ENCODE data around the gene SWT1.
A peak's percentile ranks its signal among the peaks of the same experiment; 100 is the strongest.

SWT1 gene

GRCh38 chr1:185284533-185285276 is 127.7 kb downstream of the SWT1 start:
- DNase-seq (ENCODE audit: low read depth in 2 of 3, low spot score in 2 of 3), result no peak

GRCh38 chr1:185287451-185287850 is 130.5 kb downstream of the SWT1 start:
- DNase-seq (ENCODE audit: low read depth in 2 of 3, low spot score in 2 of 3), result no peak

GRCh38 chr1:185288435-185288834 is 131.5 kb downstream of the SWT1 start:
- no peak for DNase-seq (ENCODE audit: low read depth in 2 of 3, low spot score in 2 of 3)

- no peak for DNase-seq (ENCODE audit: low read depth in 2 of 3, low spot score in 2 of 3)
Observed at GRCh38 chr1:185289880-185290279, 132.9 kb downstream of the SWT1 start.

GRCh38 chr1:185291159-185291558 is 134.2 kb downstream of the SWT1 start:
- DNase-seq (ENCODE audit: low read depth in 2 of 3, low spot score in 2 of 3), result no peak

GRCh38 chr1:185291652-185292051 is 134.7 kb downstream of the SWT1 start:
- DNase-seq (ENCODE audit: low read depth in 2 of 3, low spot score in 2 of 3), result no peak

GRCh38 chr1:185292237-185292636 is 135.3 kb downstream of the SWT1 start:
- DNase-seq (ENCODE audit: low read depth in 2 of 3, low spot score in 2 of 3), result no peak

GRCh38 chr1:185293967-185294542 is 137.1 kb downstream of the SWT1 start:
- DNase-seq (ENCODE audit: low read depth in 2 of 3, low spot score in 2 of 3), result no peak

- no peak for DNase-seq (ENCODE audit: low read depth in 2 of 3, low spot score in 2 of 3)
Observed at GRCh38 chr1:185295091-185295490, 138.1 kb downstream of the SWT1 start.

- no peak for DNase-seq (ENCODE audit: low read depth in 2 of 3, low spot score in 2 of 3)
Observed at GRCh38 chr1:185297982-185298381, 141.0 kb downstream of the SWT1 start.

- DNase-seq (ENCODE audit: low read depth in 2 of 3, low spot score in 2 of 3), result no peak
Observed at GRCh38 chr1:185300152-185300551, 143.2 kb downstream of the SWT1 start.

- no peak for DNase-seq (ENCODE audit: low read depth in 2 of 3, low spot score in 2 of 3)
Observed at GRCh38 chr1:185305419-185305818, 148.5 kb downstream of the SWT1 start.

GRCh38 chr1:185308126-185308525 is 151.2 kb downstream of the SWT1 start:
- no peak for DNase-seq (ENCODE audit: low read depth in 2 of 3, low spot score in 2 of 3)

GRCh38 chr1:185309566-185309965 is 152.6 kb downstream of the SWT1 start:
- DNase-seq (ENCODE audit: low read depth in 2 of 3, low spot score in 2 of 3), result no peak

- no peak for DNase-seq (ENCODE audit: low read depth in 2 of 3, low spot score in 2 of 3)
Observed at GRCh38 chr1:185311589-185312225, 154.7 kb downstream of the SWT1 start.

- no peak for DNase-seq (ENCODE audit: low read depth in 2 of 3, low spot score in 2 of 3)
Observed at GRCh38 chr1:185312361-185313138, 155.6 kb downstream of the SWT1 start.

- DNase-seq (ENCODE audit: low read depth in 2 of 3, low spot score in 2 of 3), result no peak
Observed at GRCh38 chr1:185314411-185314810, 157.4 kb downstream of the SWT1 start.

- no peak for DNase-seq (ENCODE audit: low read depth in 2 of 3, low spot score in 2 of 3)
Observed at GRCh38 chr1:185315445-185316071, 158.6 kb downstream of the SWT1 start.

- DNase-seq (ENCODE audit: low read depth in 2 of 3, low spot score in 2 of 3), result peak; percentile 78 to 89 (median 84)
Observed at GRCh38 chr1:185316163-185317033, 159.4 kb downstream of the SWT1 start.

All from activated CD8-positive, alpha-beta memory T cell treated with anti-CD3 and anti-CD28 coated beads for 48 hours (primary cell).